ENCODE measurements around the gene DDX17.

DNA sequence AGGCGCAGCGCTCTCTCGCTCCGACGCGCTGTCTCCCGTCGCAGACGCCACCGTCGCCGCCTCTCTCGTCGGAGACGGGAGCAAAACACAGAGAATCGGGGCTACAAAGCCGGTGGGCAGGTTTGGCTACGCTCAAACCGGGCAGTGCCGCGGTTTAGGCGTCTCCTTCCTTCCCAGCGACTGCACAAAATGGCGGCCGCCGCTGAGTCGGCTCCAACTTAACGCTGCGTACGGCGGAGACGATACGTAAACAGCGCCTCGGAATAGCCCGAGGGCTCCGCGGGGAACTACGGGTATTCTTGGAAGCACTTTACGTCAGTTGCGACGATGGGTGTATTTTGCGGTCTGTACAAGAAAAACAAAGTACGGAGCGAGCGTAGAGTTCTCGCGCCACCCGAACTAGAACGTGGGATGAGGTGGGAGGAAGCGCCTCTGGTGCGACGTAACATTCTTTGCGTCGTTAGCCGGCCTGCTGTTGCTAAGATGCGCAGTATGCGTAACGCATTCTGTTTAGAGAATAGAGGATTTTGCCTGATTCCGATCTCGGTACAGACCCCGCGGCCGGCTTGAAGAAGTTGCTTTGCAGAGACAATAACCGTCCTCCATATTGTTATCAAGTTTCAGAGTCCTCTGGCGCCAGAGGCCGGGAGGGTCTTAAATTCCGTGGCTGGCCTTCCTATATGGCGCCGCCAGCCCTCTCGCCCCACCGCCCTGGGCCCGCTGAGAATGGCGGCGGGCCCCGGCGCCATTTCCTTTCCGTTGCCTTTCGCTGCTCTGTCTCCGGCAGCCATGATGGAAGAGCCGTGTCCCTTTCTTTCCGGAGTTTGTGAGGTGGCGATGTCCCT is at the start of gene DDX17:
- no peak for TF ChIP-seq EZH2phosphoT487 (IDR thresholded peaks at IDR 0.05; ENCODE audit: low read length)
- TF ChIP-seq, protein P1, sequence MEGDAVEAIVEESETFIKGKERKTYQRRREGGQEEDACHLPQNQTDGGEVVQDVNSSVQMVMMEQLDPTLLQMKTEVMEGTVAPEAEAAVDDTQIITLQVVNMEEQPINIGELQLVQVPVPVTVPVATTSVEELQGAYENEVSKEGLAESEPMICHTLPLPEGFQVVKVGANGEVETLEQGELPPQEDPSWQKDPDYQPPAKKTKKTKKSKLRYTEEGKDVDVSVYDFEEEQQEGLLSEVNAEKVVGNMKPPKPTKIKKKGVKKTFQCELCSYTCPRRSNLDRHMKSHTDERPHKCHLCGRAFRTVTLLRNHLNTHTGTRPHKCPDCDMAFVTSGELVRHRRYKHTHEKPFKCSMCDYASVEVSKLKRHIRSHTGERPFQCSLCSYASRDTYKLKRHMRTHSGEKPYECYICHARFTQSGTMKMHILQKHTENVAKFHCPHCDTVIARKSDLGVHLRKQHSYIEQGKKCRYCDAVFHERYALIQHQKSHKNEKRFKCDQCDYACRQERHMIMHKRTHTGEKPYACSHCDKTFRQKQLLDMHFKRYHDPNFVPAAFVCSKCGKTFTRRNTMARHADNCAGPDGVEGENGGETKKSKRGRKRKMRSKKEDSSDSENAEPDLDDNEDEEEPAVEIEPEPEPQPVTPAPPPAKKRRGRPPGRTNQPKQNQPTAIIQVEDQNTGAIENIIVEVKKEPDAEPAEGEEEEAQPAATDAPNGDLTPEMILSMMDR (IDR thresholded peaks at IDR 0.05; ENCODE audit: low read length), result no peak
- TF ChIP-seq EZH2 (optimal IDR thresholded peaks at IDR 0.05; ENCODE audit: low read depth, low read length), result no peak
